Neural crest cell (in vitro differentiated cells): ENCODE measurements around the gene DYRK4. TPM values are rescaled to one million over a fixed set of nuclear protein-coding genes. Genes with fewer than 3 reads are reported as not detected.

Source experiments
- DNase-seq: peaks from one replicate; pipeline ENCODE4 v3.0.0; 2021; ENCODE audit warnings: low read depth, mixed read lengths, low spot score
- H3K27ac Mint-ChIP-seq: one replicate; pipeline ENCODE4 v1.8.0; 2021; ENCODE audit warnings: mild to moderate bottlenecking, mixed read lengths; ENCODE audit not compliant: unreplicated experiment
- H3K27me3 Mint-ChIP-seq: 2 replicates; pipeline ENCODE4 v1.8.0; 2021; ENCODE audit warnings: low read depth, mild to moderate bottlenecking, mixed read lengths
- H3K36me3 Mint-ChIP-seq: 2 replicates; pipeline ENCODE4 v1.8.0; 2021; ENCODE audit warnings: low read depth, mild to moderate bottlenecking, mixed read lengths
- H3K4me1 Mint-ChIP-seq: 2 replicates; pipeline ENCODE4 v1.8.0; 2021; ENCODE audit warnings: mixed read lengths
- H3K4me3 Mint-ChIP-seq: one replicate; pipeline ENCODE4 v1.8.0; 2021; ENCODE audit warnings: mild to moderate bottlenecking, mixed read lengths
- H3K9me3 Mint-ChIP-seq: 2 replicates; pipeline ENCODE4 v1.8.0; 2021; ENCODE audit warnings: mixed read lengths
- total RNA-seq: library from RNA; stranded (reverse); gene quantifications from 2 replicates; pipeline ENCODE4 v1.2.1, GENCODE V29; 2021
- TF ChIP-seq, protein P1 (sequence below): fragments of 200-600 bp; sonication (generic); conservative IDR thresholded peaks from 2 replicates; pipeline ENCODE4 v1.5.0; 2021; ENCODE audit warnings: antibody characterized with exemption, mild to moderate bottlenecking

The DYRK4 gene
- total RNA-seq, 1 donor from 2014 or later, result 44.9 TPM

- H3K9me3 Mint-ChIP-seq, result no peaks in the 10 kb centered on the region
- peak overlapping the region; percentile 95 for H3K4me3 Mint-ChIP-seq
- H3K27ac Mint-ChIP-seq, result peak overlapping the region; percentile 94
- H3K4me1 Mint-ChIP-seq, result peaks cover 31% of the 10 kb centered on the region
- peaks cover 19% of the 10 kb centered on the region for H3K27me3 Mint-ChIP-seq
- no peak for DNase-seq
- TF ChIP-seq, protein P1, sequence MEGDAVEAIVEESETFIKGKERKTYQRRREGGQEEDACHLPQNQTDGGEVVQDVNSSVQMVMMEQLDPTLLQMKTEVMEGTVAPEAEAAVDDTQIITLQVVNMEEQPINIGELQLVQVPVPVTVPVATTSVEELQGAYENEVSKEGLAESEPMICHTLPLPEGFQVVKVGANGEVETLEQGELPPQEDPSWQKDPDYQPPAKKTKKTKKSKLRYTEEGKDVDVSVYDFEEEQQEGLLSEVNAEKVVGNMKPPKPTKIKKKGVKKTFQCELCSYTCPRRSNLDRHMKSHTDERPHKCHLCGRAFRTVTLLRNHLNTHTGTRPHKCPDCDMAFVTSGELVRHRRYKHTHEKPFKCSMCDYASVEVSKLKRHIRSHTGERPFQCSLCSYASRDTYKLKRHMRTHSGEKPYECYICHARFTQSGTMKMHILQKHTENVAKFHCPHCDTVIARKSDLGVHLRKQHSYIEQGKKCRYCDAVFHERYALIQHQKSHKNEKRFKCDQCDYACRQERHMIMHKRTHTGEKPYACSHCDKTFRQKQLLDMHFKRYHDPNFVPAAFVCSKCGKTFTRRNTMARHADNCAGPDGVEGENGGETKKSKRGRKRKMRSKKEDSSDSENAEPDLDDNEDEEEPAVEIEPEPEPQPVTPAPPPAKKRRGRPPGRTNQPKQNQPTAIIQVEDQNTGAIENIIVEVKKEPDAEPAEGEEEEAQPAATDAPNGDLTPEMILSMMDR, result no peak
- H3K36me3 Mint-ChIP-seq, result no peaks in the 10 kb centered on the region
These were observed 86.1 kb downstream of the DYRK4 start for GRCh38 chr12:4648104-4648500.

- H3K9me3 Mint-ChIP-seq, result no peaks in the 10 kb centered on the region
- H3K27me3 Mint-ChIP-seq, result peaks cover 14% of the 10 kb centered on the region
- TF ChIP-seq, protein P1, result no peak
- H3K27ac Mint-ChIP-seq, result peak within 1 kb of the TSS; percentile 94
- DNase-seq, result peak; percentile 65
- H3K4me1 Mint-ChIP-seq, result peaks cover 31% of the 10 kb centered on the region
- peak within 1 kb of the TSS; percentile 95 for H3K4me3 Mint-ChIP-seq
- no peaks in the 10 kb centered on the region for H3K36me3 Mint-ChIP-seq
These were observed 86.7 kb downstream of the DYRK4 start, which contains the start of the genes AKAP3 and NDUFA9 for GRCh38 chr12:4648501-4649357. TSS of gene AKAP3 (minus strand) at chr12:4649051. CDS start at chr12:4638196, 10,855 bp downstream. TSS of gene NDUFA9 (plus strand) at chr12:4649114. CDS start at chr12:4649127, 13 bp downstream.

DNA sequence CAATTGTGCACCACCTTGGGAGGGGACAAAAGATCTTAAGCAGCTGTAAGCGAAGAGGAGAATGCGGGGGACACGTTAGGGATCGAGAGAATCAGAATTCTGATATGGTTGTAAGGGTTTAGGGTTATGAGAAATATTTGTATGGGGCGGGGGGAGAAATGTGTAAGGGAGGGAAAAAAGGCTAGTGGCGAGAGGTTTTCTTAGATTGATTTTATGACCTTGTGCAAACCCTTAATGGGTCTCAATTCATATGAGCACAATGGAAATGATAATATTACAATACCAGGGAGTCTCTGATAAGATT is 87.3 kb downstream of the DYRK4 start:
- TF ChIP-seq, protein P1, result no peak
- no peaks in the 10 kb centered on the region for H3K36me3 Mint-ChIP-seq

DNA sequence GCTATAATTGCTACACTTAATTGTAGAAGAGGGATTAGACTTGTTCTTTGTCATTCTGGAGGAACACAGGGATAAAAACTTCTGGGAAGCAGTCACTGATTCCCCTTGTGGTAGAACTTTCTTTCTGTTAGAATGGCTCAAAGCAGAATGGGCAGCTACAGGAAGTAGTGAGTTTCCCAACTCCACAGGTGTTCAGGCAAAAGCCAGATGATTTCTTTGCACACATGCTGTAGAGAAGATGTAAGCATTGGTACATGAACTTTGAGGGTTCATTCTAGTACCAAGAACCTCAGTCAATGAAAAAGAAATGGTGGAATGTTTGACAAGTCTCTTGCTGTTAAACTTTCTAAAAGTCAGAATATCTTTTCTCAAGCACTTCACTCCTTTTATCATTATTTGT is 91.2 kb downstream of the DYRK4 start:
- Mint-ChIP-seq H3K9me3 (no peaks in the 10 kb centered on the region), H3K4me3 (no peak overlapping the region), H3K4me1 (peaks cover 25% of the 10 kb centered on the region), H3K27me3 (no peaks in the 10 kb centered on the region), H3K36me3 (no peaks in the 10 kb centered on the region), H3K27ac (no peak overlapping the region)
- DNase-seq, result no peak
- TF ChIP-seq, protein P1, result no peak

More for the DNA sequence above, 87.3 kb downstream of the DYRK4 start:
- H3K9me3 Mint-ChIP-seq, result no peaks in the 10 kb centered on the region
- DNase-seq, result no peak
- H3K27ac Mint-ChIP-seq, result peak overlapping the region; percentile 94
- peak overlapping the region; percentile 95 for H3K4me3 Mint-ChIP-seq
- peaks cover 10% of the 10 kb centered on the region for H3K27me3 Mint-ChIP-seq
- peaks cover 31% of the 10 kb centered on the region for H3K4me1 Mint-ChIP-seq

DNA sequence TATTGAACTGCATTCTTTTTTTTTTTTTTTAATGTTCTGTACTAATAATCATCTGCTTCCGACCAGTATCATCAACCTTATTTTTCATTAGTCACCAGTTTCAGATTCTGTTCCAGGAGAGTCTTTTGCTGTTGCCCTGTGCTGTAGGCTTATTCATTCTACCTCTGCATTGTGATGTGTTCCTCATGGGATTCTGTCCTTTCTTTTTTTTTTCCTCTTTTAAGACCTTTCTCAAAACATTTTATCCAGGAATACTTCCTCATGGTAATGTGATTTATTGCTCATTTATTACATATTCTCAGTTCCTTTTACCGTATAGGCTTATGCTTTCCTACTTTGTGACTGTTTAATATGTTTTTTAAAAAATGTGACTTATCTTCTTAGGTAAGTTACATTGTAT is 91.7 kb downstream of the DYRK4 start:
- H3K4me3 Mint-ChIP-seq, result peak overlapping the region; percentile 14
- TF ChIP-seq, protein P1, result no peak
- DNase-seq, result no peak
- H3K27me3 Mint-ChIP-seq, result no peaks in the 10 kb centered on the region
- H3K36me3 Mint-ChIP-seq, result no peaks in the 10 kb centered on the region
- peaks cover 21% of the 10 kb centered on the region for H3K4me1 Mint-ChIP-seq
- no peak overlapping the region for H3K27ac Mint-ChIP-seq
- H3K9me3 Mint-ChIP-seq, result no peaks in the 10 kb centered on the region

Other genes with a start within 250 kb of the DYRK4 start
- 15.4 and 18.1 TPM in 2 replicates for gene TIGAR, start 241.0 kb upstream of the DYRK4 start, total RNA-seq
- gene FGF23, start 182.5 kb upstream of the DYRK4 start, total RNA-seq, result 0.16 and 0.25 TPM in 2 replicates
- not detected in 2 replicates for gene FGF6, start 116.4 kb upstream of the DYRK4 start, total RNA-seq
- 48.2 and 49.0 TPM in 2 replicates for gene RAD51AP1, start 23.3 kb upstream of the DYRK4 start, total RNA-seq
- gene AKAP3, start 86.8 kb downstream of the DYRK4 start, total RNA-seq, result 2.8 and 3.5 TPM in 2 replicates
- 71.6 and 77.0 TPM in 2 replicates for gene NDUFA9, start 86.9 kb downstream of the DYRK4 start, total RNA-seq
- 7.6 and 7.9 TPM in 2 replicates for gene GALNT8, start 158.2 kb downstream of the DYRK4 start, total RNA-seq